A549 treated with GW870086 at 1 μM for 4 hours (cell line): Measurements from ENCODE around the gene SLTM. TPM values are rescaled to one million over a fixed set of nuclear protein-coding genes. Genes with fewer than 3 reads are reported as not detected.

Source experiments
- total RNA-seq: library from RNA; stranded (reverse); fragments of 200-300 nt; extraction: Qiagen RNA extraction; gene quantifications from 5 replicates; pipeline ENCODE4 v1.2.3, GENCODE V29; 2022; ENCODE audit warnings: low read depth

SLTM gene
- total RNA-seq = 62.5 to 81.7 TPM (median 76.2 TPM) in 5 replicates

GRCh38 chr15:58933281-58934113, at the start of gene SLTM:
Gene SLTM, minus strand, starts transcription at chr15:58933679. Its CDS starts 114 bp downstream, at chr15:58933565.

Other genes starting within 250 kb of the SLTM start
- 81.1 to 131 TPM (median 127 TPM) in 5 replicates for gene ADAM10, start 184.0 kb downstream of the SLTM start, total RNA-seq
- 2.8 to 6.0 TPM (median 5.2 TPM) in 5 replicates for gene MINDY2, start 162.4 kb downstream of the SLTM start, total RNA-seq
- gene RNF111, start 54.0 kb upstream of the SLTM start, total RNA-seq = 21.6 to 25.7 TPM (median 23.6 TPM) in 5 replicates
- 93.8 to 104 TPM (median 99.8 TPM) in 5 replicates for gene CCNB2, start 171.5 kb upstream of the SLTM start, total RNA-seq